ENCODE results near the gene SLC22A4.
A peak's percentile ranks its signal among the peaks of the same experiment; 100 is the strongest.

The SLC22A4 gene

GRCh38 chr5:132362086-132362485 lies 67.9 kb downstream of the SLC22A4 start:
- 100% methylated on average over 1 of the region's 2 CpGs for WGBS (ENCODE audit: insufficient coverage)
- no peaks in the 10 kb centered on the region for H3K9me3 ChIP-seq (ENCODE audit: control extremely low read depth in 1 of 5, control insufficient read depth in 4 of 5, insufficient read depth in 2 of 5, low read depth in 1 of 5, low read length in 4 of 5)
- DNase-seq: no peak
- no peak overlapping the region for H3K27ac ChIP-seq (ENCODE audit: insufficient read depth in 1 of 2, low read depth in 1 of 2, low read length in 2 of 2, poor library complexity in 1 of 2, severe bottlenecking in 2 of 2)
- no peak overlapping the region for H3K4me3 ChIP-seq (ENCODE audit: control insufficient read depth in 1 of 7, extremely low read depth in 1 of 7, insufficient read depth in 4 of 7, low read depth in 2 of 7, low read length in 6 of 7)
- H3K4me1 ChIP-seq (ENCODE audit: control extremely low read depth in 1 of 4, control insufficient read depth in 4 of 4, insufficient read depth in 4 of 4, low read length in 3 of 4): no peaks in the 10 kb centered on the region
- ChIA-PET CTCF (interaction anchor here (1.2 kb wide), 1 partner anchor 66 kb away, joined by 3 read pairs; no protein-coding TSS in a partner anchor), POLR2A (no interaction called here)
- no peaks in the 10 kb centered on the region for H3K27me3 ChIP-seq (replicated peaks in 2 of 5; ENCODE audit: control insufficient read depth in 4 of 5, insufficient read depth in 5 of 5, low read length in 4 of 5)
- H3K36me3 ChIP-seq (ENCODE audit: control insufficient read depth in 4 of 4, insufficient read depth in 4 of 4, low read length in 3 of 4): peaks cover 0 to 16% (median 3%) of the 10 kb centered on the region in 4 experiments

DNA sequence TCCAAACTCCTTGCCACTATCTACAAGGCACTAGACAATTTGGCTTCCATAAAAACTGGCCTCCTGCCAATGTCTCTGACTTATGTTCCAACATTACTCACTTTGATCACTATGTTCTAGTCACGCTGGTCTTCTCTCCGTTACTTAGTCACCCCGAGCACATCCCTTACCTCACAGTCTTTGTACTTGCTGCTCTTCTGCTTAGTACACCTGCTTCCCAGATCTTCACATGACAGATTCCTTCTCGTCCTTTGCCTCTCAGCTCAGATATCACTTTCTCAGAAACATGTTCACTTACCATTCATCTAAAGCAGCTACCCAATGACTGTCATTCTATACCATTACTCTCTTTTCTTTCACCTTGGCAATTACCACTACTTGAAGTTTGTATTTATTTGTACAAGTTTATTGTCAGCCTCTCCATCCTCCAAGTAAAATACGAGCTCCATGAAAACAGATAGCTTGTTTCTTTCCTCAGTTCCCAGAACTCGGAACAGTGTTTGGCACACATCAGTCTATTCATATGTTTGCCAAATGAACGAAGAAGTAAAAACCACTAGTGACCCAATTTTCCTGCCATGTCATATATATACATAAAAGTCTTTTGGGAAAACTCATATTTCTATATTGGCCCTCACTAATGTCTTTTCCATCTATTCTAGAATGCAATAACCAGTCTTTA lies 69.4 kb downstream of the SLC22A4 start:
- Histone ChIP-seq H3K27ac (ENCODE audit: insufficient read depth in 1 of 2, low read depth in 1 of 2, low read length in 2 of 2, poor library complexity in 1 of 2, severe bottlenecking in 2 of 2) (no peak overlapping the region), H3K27me3 (replicated peaks in 2 of 5; ENCODE audit: control insufficient read depth in 4 of 5, insufficient read depth in 5 of 5, low read length in 4 of 5) (no peaks in the 10 kb centered on the region), H3K4me1 (ENCODE audit: control extremely low read depth in 1 of 4, control insufficient read depth in 4 of 4, insufficient read depth in 4 of 4, low read length in 3 of 4) (no peaks in the 10 kb centered on the region), H3K9me3 (ENCODE audit: control extremely low read depth in 1 of 5, control insufficient read depth in 4 of 5, insufficient read depth in 2 of 5, low read depth in 1 of 5, low read length in 4 of 5) (no peaks in the 10 kb centered on the region), H3K36me3 (ENCODE audit: control insufficient read depth in 4 of 4, insufficient read depth in 4 of 4, low read length in 3 of 4) (peaks cover 0 to 16% (median 3%) of the 10 kb centered on the region in 4 experiments), H3K4me3 (ENCODE audit: control insufficient read depth in 1 of 7, extremely low read depth in 1 of 7, insufficient read depth in 4 of 7, low read depth in 2 of 7, low read length in 6 of 7) (no peak overlapping the region)
- ChIA-PET POLR2A (interaction anchor here (0.7 kb wide), 1 partner anchor 29 kb away, joined by 3 read pairs; no protein-coding TSS in a partner anchor), CTCF (interaction anchor here (1.1 to 1.2 kb wide), 2 partner anchors 12 to 67 kb away, joined by 3 read pairs; no protein-coding TSS in a partner anchor)
- 100% methylated on average over 5 of the region's 7 CpGs for WGBS (ENCODE audit: insufficient coverage)
- no peak for DNase-seq

- H3K4me3 ChIP-seq (ENCODE audit: control insufficient read depth in 1 of 7, extremely low read depth in 1 of 7, insufficient read depth in 4 of 7, low read depth in 2 of 7, low read length in 6 of 7): no peak overlapping the region
- WGBS (ENCODE audit: insufficient coverage): 100% methylated on average over 1 of the region's 1 CpG
- H3K36me3 ChIP-seq (ENCODE audit: control insufficient read depth in 4 of 4, insufficient read depth in 4 of 4, low read length in 3 of 4): peaks cover 0 to 16% (median 2%) of the 10 kb centered on the region in 4 experiments
- H3K9me3 ChIP-seq (ENCODE audit: control extremely low read depth in 1 of 5, control insufficient read depth in 4 of 5, insufficient read depth in 2 of 5, low read depth in 1 of 5, low read length in 4 of 5): no peaks in the 10 kb centered on the region
- ChIA-PET CTCF (no interaction called here), POLR2A (no interaction called here)
- no peak for DNase-seq
- no peak overlapping the region for H3K27ac ChIP-seq (ENCODE audit: insufficient read depth in 1 of 2, low read depth in 1 of 2, low read length in 2 of 2, poor library complexity in 1 of 2, severe bottlenecking in 2 of 2)
- H3K4me1 ChIP-seq (ENCODE audit: control extremely low read depth in 1 of 4, control insufficient read depth in 4 of 4, insufficient read depth in 4 of 4, low read length in 3 of 4): peaks cover 0 to 6% (median 2%) of the 10 kb centered on the region in 4 experiments
- no peaks in the 10 kb centered on the region for H3K27me3 ChIP-seq (replicated peaks in 2 of 5; ENCODE audit: control insufficient read depth in 4 of 5, insufficient read depth in 5 of 5, low read length in 4 of 5)
Measured at GRCh38 chr5:132364319-132364718, 70.1 kb downstream of the SLC22A4 start.

DNA sequence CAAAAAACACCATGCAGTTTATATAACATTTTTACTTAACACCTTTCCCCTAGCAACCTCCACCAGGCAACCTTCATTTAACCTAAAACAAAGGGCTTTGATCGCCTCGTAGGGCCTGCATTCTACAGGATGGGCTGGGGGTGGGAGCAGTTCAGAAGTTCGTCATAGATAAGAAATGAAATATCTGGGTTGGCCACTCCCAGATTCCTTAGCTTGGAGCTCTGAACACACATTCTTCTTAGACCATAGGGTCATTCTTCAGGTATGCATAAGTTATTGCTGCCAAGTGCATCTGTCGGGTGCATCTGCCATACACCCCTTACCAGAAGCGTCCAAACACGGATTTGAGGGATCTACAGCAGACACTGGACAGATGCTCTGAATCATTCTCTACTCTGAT lies 71.0 kb downstream of the SLC22A4 start:
- Histone ChIP-seq H3K4me3 (ENCODE audit: control insufficient read depth in 1 of 7, extremely low read depth in 1 of 7, insufficient read depth in 4 of 7, low read depth in 2 of 7, low read length in 6 of 7) (no peak overlapping the region), H3K4me1 (ENCODE audit: control extremely low read depth in 1 of 4, control insufficient read depth in 4 of 4, insufficient read depth in 4 of 4, low read length in 3 of 4) (peaks cover 0 to 11% (median 7%) of the 10 kb centered on the region in 4 experiments), H3K27ac (ENCODE audit: insufficient read depth in 1 of 2, low read depth in 1 of 2, low read length in 2 of 2, poor library complexity in 1 of 2, severe bottlenecking in 2 of 2) (no peak overlapping the region), H3K9me3 (ENCODE audit: control extremely low read depth in 1 of 5, control insufficient read depth in 4 of 5, insufficient read depth in 2 of 5, low read depth in 1 of 5, low read length in 4 of 5) (no peaks in the 10 kb centered on the region), H3K36me3 (ENCODE audit: control insufficient read depth in 4 of 4, insufficient read depth in 4 of 4, low read length in 3 of 4) (peaks cover 0 to 13% (median 2%) of the 10 kb centered on the region in 4 experiments), H3K27me3 (replicated peaks in 2 of 5; ENCODE audit: control insufficient read depth in 4 of 5, insufficient read depth in 5 of 5, low read length in 4 of 5) (peaks cover 0 to 1% (median 0%) of the 10 kb centered on the region in 5 experiments)
- ChIA-PET CTCF (no interaction called here), POLR2A (no interaction called here)
- WGBS (ENCODE audit: insufficient coverage): 100% methylated on average over 1 of the region's 6 CpGs
- no peak for DNase-seq

DNA sequence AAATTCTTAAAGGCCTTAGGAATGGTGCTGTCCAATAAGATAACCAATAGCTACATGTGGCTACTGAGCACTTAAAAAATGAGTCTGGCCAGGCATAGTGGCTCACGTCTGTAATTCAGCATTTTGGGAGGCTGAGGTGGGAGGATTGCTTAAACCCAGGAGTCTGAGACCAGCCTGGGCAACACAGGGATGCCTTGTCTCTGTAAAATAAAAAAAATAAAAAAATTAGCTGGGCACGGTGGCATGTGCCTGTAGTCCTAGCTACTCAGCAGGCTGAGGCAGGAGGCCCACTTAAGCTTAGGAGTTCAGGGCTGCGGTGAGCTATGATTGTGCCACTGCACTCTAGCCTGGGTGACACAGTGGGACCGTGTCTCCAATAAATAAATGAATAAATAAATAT lies 74.0 kb downstream of the SLC22A4 start:
- ChIA-PET POLR2A (interaction anchor here (3.2 kb wide), 1 partner anchor 75 kb away, joined by 14 read pairs; the partner anchor contains the start of gene SLC22A4), CTCF (interaction anchor here (0.9 to 2.9 kb wide), 9 partner anchors 10 to 130 kb away, joined by 3 to 11 read pairs (median 4); no protein-coding TSS in a partner anchor)
- H3K27me3 ChIP-seq (replicated peaks in 2 of 5; ENCODE audit: control insufficient read depth in 4 of 5, insufficient read depth in 5 of 5, low read length in 4 of 5): peaks cover 0 to 2% (median 0%) of the 10 kb centered on the region in 5 experiments
- H3K36me3 ChIP-seq (ENCODE audit: control insufficient read depth in 4 of 4, insufficient read depth in 4 of 4, low read length in 3 of 4): peaks cover 0 to 11% (median 1%) of the 10 kb centered on the region in 4 experiments
- no peak overlapping the region for H3K4me3 ChIP-seq (ENCODE audit: control insufficient read depth in 1 of 7, extremely low read depth in 1 of 7, insufficient read depth in 4 of 7, low read depth in 2 of 7, low read length in 6 of 7)
- H3K9me3 ChIP-seq (ENCODE audit: control extremely low read depth in 1 of 5, control insufficient read depth in 4 of 5, insufficient read depth in 2 of 5, low read depth in 1 of 5, low read length in 4 of 5): no peaks in the 10 kb centered on the region
- no peak for DNase-seq
- H3K4me1 ChIP-seq (ENCODE audit: control extremely low read depth in 1 of 4, control insufficient read depth in 4 of 4, insufficient read depth in 4 of 4, low read length in 3 of 4): peaks cover 0 to 32% (median 17%) of the 10 kb centered on the region in 4 experiments
- no peak overlapping the region for H3K27ac ChIP-seq (ENCODE audit: insufficient read depth in 1 of 2, low read depth in 1 of 2, low read length in 2 of 2, poor library complexity in 1 of 2, severe bottlenecking in 2 of 2)
- 89% methylated on average over 2 of the region's 4 CpGs for WGBS (ENCODE audit: insufficient coverage)

DNA sequence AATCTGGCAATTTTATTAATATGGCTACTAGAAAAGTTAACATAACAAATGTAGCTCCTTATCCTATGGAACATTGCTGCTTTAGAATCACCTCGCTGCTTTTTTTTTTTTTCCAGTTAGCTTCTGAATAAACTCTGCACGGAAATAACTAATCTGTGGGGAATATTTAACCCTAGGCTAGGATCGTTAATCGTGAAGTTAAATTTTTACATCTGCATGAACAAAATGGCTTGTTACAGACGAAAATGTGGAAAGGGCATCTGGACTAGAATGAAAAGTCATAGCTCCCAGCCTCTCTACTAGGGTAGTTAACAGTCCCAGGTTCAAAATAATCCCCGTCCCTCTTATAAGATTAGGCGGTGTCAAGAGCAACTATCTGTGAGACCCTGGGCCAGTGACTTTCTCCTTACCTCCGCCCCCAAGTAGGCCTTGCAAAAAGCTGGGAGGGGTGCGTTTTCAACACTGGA lies 74.8 kb downstream of the SLC22A4 start:
- Histone ChIP-seq H3K27ac (ENCODE audit: insufficient read depth in 1 of 2, low read depth in 1 of 2, low read length in 2 of 2, poor library complexity in 1 of 2, severe bottlenecking in 2 of 2) (peak overlapping the region; percentile 26 to 81), H3K27me3 (replicated peaks in 2 of 5; ENCODE audit: control insufficient read depth in 4 of 5, insufficient read depth in 5 of 5, low read length in 4 of 5) (peaks cover 0 to 2% (median 0%) of the 10 kb centered on the region in 5 experiments), H3K9me3 (ENCODE audit: control extremely low read depth in 1 of 5, control insufficient read depth in 4 of 5, insufficient read depth in 2 of 5, low read depth in 1 of 5, low read length in 4 of 5) (no peaks in the 10 kb centered on the region), H3K4me1 (ENCODE audit: control extremely low read depth in 1 of 4, control insufficient read depth in 4 of 4, insufficient read depth in 4 of 4, low read length in 3 of 4) (peaks cover 0 to 32% (median 17%) of the 10 kb centered on the region in 4 experiments), H3K36me3 (ENCODE audit: control insufficient read depth in 4 of 4, insufficient read depth in 4 of 4, low read length in 3 of 4) (peaks cover 0 to 7% (median 1%) of the 10 kb centered on the region in 4 experiments), H3K4me3 (ENCODE audit: control insufficient read depth in 1 of 7, extremely low read depth in 1 of 7, insufficient read depth in 4 of 7, low read depth in 2 of 7, low read length in 6 of 7) (peak overlapping the region; percentile 56 to 87 (median 74))
- ChIA-PET POLR2A (interaction anchor here (0.5 to 3.2 kb wide), 3 partner anchors 12 to 271 kb away, joined by 4 to 14 read pairs (median 4); partner anchors contain the start of gene SLC22A4), CTCF (interaction anchor here (0.8 to 2.9 kb wide), 9 partner anchors 9 to 131 kb away, joined by 3 to 11 read pairs (median 4); partner anchors contain the start of gene SLC22A4)
- WGBS (ENCODE audit: insufficient coverage): 4% methylated on average over 5 of the region's 9 CpGs
- peak in 2 of 3 donors; percentile 36 to 64 for DNase-seq

All from common myeloid progenitor, CD34-positive (primary cell).